ENCODE measurements around the gene SLC25A21.

- TF ChIP-seq CTCF (IDR thresholded peaks at IDR 0.05) = no peak
- TF ChIP-seq SIN3A (IDR thresholded peaks at IDR 0.05; ENCODE audit: borderline replicate concordance, insufficient read depth, low read depth, low read length) = no peak
- peak; percentile 60 for TF ChIP-seq TCF7L2 (IDR thresholded peaks at IDR 0.05; ENCODE audit: low read depth, low read length)
- peak; percentile 39; the same call in 1 of the 2 replicates for TF ChIP-seq POLR2AphosphoS5 (IDR thresholded peaks at IDR 0.05; ENCODE audit: low read depth, low read length)
- TF ChIP-seq REST (IDR thresholded peaks at IDR 0.05; ENCODE audit: insufficient read depth in 1 of 2, low read depth in 2 of 2, low read length in 1 of 2) = no peak
Measured at GRCh38 chr14:37114002-37114401, 58.4 kb downstream of the SLC25A21 start.
